HG03025 (cell line): ENCODE results near the gene MBD1.
A peak's percentile ranks its signal among the peaks of the same experiment; 100 is the strongest.
"Not testable (repeated sequence)": the region's sequence is repeated elsewhere in the genome, so short reads cannot be mapped to it uniquely, and the experiment has no call there.

Source experiments
- ATAC-seq: cut with Tn5 transposase; IDR thresholded peaks from one replicate; pipeline ENCODE4 v1.9.1; 2021; ENCODE audit warnings: mild to moderate bottlenecking, moderate library complexity; ENCODE audit not compliant: unreplicated experiment, low FRiP score

The MBD1 gene

GRCh38 chr18:50281295-50281971 lies at the start of gene MBD1:
Gene MBD1, minus strand, starts transcription at chr18:50281523. Its CDS starts 1,531 bp downstream, at chr18:50279992.
- ATAC-seq = peak; percentile 86

- ATAC-seq = no peak
Measured at GRCh38 chr18:50330176-50330575, 48.9 kb upstream of the MBD1 start.

- no peak for ATAC-seq
Measured at GRCh38 chr18:50327983-50328382, 46.7 kb upstream of the MBD1 start.

GRCh38 chr18:50320719-50321118 lies 39.4 kb upstream of the MBD1 start:
- ATAC-seq = no peak

- peak; percentile 72 for ATAC-seq
Measured at GRCh38 chr18:50315100-50315871, 34.0 kb upstream of the MBD1 start.

- no peak for ATAC-seq
Measured at GRCh38 chr18:50313873-50314460, 32.6 kb upstream of the MBD1 start.

- ATAC-seq = no peak
Measured at GRCh38 chr18:50313031-50313607, 31.8 kb upstream of the MBD1 start.

- ATAC-seq = peak; percentile 68
Measured at GRCh38 chr18:50312296-50313030, 31.1 kb upstream of the MBD1 start.

- ATAC-seq = no peak
Measured at GRCh38 chr18:50311650-50312049, 30.3 kb upstream of the MBD1 start.

GRCh38 chr18:50310080-50310479 lies 28.8 kb upstream of the MBD1 start:
- no peak for ATAC-seq

- not testable (repeated sequence) for ATAC-seq
Measured at GRCh38 chr18:50308851-50309250, 27.5 kb upstream of the MBD1 start.

GRCh38 chr18:50307738-50308470 lies 26.6 kb upstream of the MBD1 start:
- ATAC-seq = peak; percentile 85

- peak; percentile 20 for ATAC-seq
Measured at GRCh38 chr18:50307400-50307737, 26.0 kb upstream of the MBD1 start.

- ATAC-seq = no peak
Measured at GRCh38 chr18:50306944-50307343, 25.6 kb upstream of the MBD1 start.

GRCh38 chr18:50301074-50301473 lies 19.8 kb upstream of the MBD1 start:
- no peak for ATAC-seq

- ATAC-seq = no peak
Measured at GRCh38 chr18:50299626-50300388, 18.5 kb upstream of the MBD1 start.

GRCh38 chr18:50298443-50299284 lies 17.3 kb upstream of the MBD1 start:
- ATAC-seq = no peak
